H1 (cell line): ENCODE measurements around the gene FBN2. TPM values are rescaled to one million over a fixed set of nuclear protein-coding genes. Genes with fewer than 3 reads are reported as not detected.

ENCODE experiments used
- CTCF ChIA-PET: fragments of 300-600 bp; sonication (Branson Sonifier 250); formaldehyde crosslinking; loops from one replicate; lab custom pipeline; 2021; ENCODE audit not compliant: partially characterized antibody; lab: Charles Lee
- POLR2A ChIA-PET: fragments of 300-600 bp; sonication (Branson Sonifier 250); formaldehyde crosslinking; loops from one replicate; lab custom pipeline; 2021; ENCODE audit warnings: inconsistent platforms; ENCODE audit not compliant: partially characterized antibody; lab: Charles Lee
- DNase-seq, 2 experiments: peaks; one replicate each; pipeline versions ENCODE4 v3.0.0 to v3.0.0-alpha.2; 2010 to 2022; ENCODE audit warnings: low spot score in 2 of 2, low read depth in 1 of 2, mixed read lengths in 1 of 2
- FAIRE-seq: peaks from 2 replicates; lab custom pipeline; 2011; peaks lifted over from hg19 to GRCh38; lab: Jason Lieb, UNC
- H2AFZ ChIP-seq: 2 replicates; pipeline ENCODE4 v1.8.1; 2012; ENCODE audit warnings: low read length, inconsistent platforms
- H2AK5ac ChIP-seq: 2 replicates; pipeline ENCODE4 v1.6.1; 2013; ENCODE audit warnings: low read depth, low read length
- H2BK120ac ChIP-seq: replicated peaks from 2 replicates; pipeline ENCODE3; 2013; ENCODE audit warnings: low read depth, low read length, inconsistent platforms
- H2BK12ac ChIP-seq: 2 replicates; pipeline ENCODE4 v1.6.1; 2013; ENCODE audit warnings: low read depth, low read length
- H2BK15ac ChIP-seq: 2 replicates; pipeline ENCODE4 v1.6.1; 2013; ENCODE audit warnings: low read length
- H2BK20ac ChIP-seq: 2 replicates; pipeline ENCODE4 v1.6.1; 2013; ENCODE audit warnings: low read length
- H2BK5ac ChIP-seq: 2 replicates; pipeline ENCODE4 v1.6.1; 2013; ENCODE audit warnings: low read depth, low read length
- H3K14ac ChIP-seq: 2 replicates; pipeline ENCODE4 v1.6.1; 2013; ENCODE audit warnings: inconsistent platforms; ENCODE audit not compliant: insufficient read length
- H3K18ac ChIP-seq: 2 replicates; pipeline ENCODE4 v1.6.1; 2013; ENCODE audit warnings: low read length; ENCODE audit errors: extremely low read depth
- H3K23ac ChIP-seq: 2 replicates; pipeline ENCODE4 v1.6.1; 2013; ENCODE audit warnings: inconsistent platforms; ENCODE audit not compliant: insufficient read length
- H3K23me2 ChIP-seq: 2 replicates; pipeline ENCODE4 v1.6.1; 2013; ENCODE audit warnings: low read depth, low read length
- H3K27ac ChIP-seq: 2 replicates; pipeline ENCODE4 v1.6.1; 2011; ENCODE audit warnings: low read depth, low read length, inconsistent platforms
- H3K27me3 ChIP-seq, 4 experiments: replicated peaks in 1 of 4; 1 replicate in 1 of 4; 2 replicates in 3 of 4; pipeline versions ENCODE4 v1.6.1 to v1.8.1; 2011 to 2013; ENCODE audit warnings: low read length in 3 of 4, mild to moderate bottlenecking in 3 of 4, inconsistent platforms in 2 of 4, mixed read lengths in 2 of 4, moderate library complexity in 1 of 4; ENCODE audit not compliant: control insufficient read depth in 3 of 4, insufficient read depth in 3 of 4; ENCODE audit errors: extremely low read depth in 1 of 4
- H3K36me3 ChIP-seq, 4 experiments: 2 replicates each; pipeline versions ENCODE4 v1.6.1 to v1.8.1; 2011 to 2013; ENCODE audit warnings: mild to moderate bottlenecking in 4 of 4, low read length in 3 of 4, moderate library complexity in 2 of 4, control low read depth in 1 of 4, inconsistent platforms in 1 of 4; ENCODE audit not compliant: insufficient read depth in 4 of 4, control insufficient read depth in 2 of 4
- H3K4ac ChIP-seq: replicated peaks from 2 replicates; pipeline ENCODE3; 2013; ENCODE audit warnings: low read length, low read depth, mixed read lengths, inconsistent platforms; ENCODE audit not compliant: insufficient read length
- H3K4me1 ChIP-seq, 4 experiments: replicated peaks in 1 of 4; 1 replicate in 1 of 4; 2 replicates in 3 of 4; pipeline versions ENCODE4 v1.6.1 to v1.8.1; 2011 to 2013; ENCODE audit warnings: low read length in 3 of 4, inconsistent platforms in 2 of 4, mixed read lengths in 1 of 4; ENCODE audit not compliant: insufficient read depth in 4 of 4, control insufficient read depth in 3 of 4
- H3K4me2 ChIP-seq, 2 experiments: 2 replicates each; pipeline versions ENCODE4 v1.6.1 to v1.8.1; 2011 to 2013; ENCODE audit warnings: low read depth in 2 of 2, low read length in 2 of 2, control low read depth in 1 of 2, inconsistent platforms in 1 of 2, mild to moderate bottlenecking in 1 of 2; ENCODE audit not compliant: insufficient read depth in 1 of 2
- H3K4me3 ChIP-seq, 4 experiments: fragments of 200-600, 300-600 bp in 1 of 4; sonication (generic), shearing (Covaris generic), sonication (Bioruptor Twin) in 1 of 4; 2 replicates each; pipeline versions ENCODE4 v1.5.1 to v1.8.1; 2011 to 2016; ENCODE audit warnings: low read length in 4 of 4, low read depth in 3 of 4, control low read depth in 2 of 4, inconsistent platforms in 2 of 4, mild to moderate bottlenecking in 2 of 4, mixed read lengths in 1 of 4, moderate library complexity in 1 of 4; ENCODE audit not compliant: insufficient read depth in 2 of 4; ENCODE audit errors: extremely low read depth in 1 of 4
- H3K56ac ChIP-seq: replicated peaks from 2 replicates; pipeline ENCODE3; 2013; ENCODE audit warnings: low read depth, mild to moderate bottlenecking, mixed read lengths, low read length, inconsistent platforms; ENCODE audit not compliant: insufficient read length
- H3K79me1 ChIP-seq: 2 replicates; pipeline ENCODE4 v1.6.1; 2013; ENCODE audit warnings: low read depth, low read length, control low read depth
- H3K79me2 ChIP-seq, 2 experiments: 2 replicates each; pipeline versions ENCODE4 v1.6.1 to v1.8.1; 2012 to 2013; ENCODE audit warnings: low read length in 2 of 2, mild to moderate bottlenecking in 2 of 2, inconsistent platforms in 1 of 2; ENCODE audit not compliant: insufficient read depth in 2 of 2, control insufficient read depth in 1 of 2
- H3K9ac ChIP-seq, 4 experiments: replicated peaks in 1 of 4; 1 replicate in 1 of 4; 2 replicates in 3 of 4; pipeline versions ENCODE4 v1.6.1 to v1.8.1; 2011 to 2013; ENCODE audit warnings: low read depth in 3 of 4, low read length in 3 of 4, control low read depth in 2 of 4, mild to moderate bottlenecking in 2 of 4, moderate library complexity in 2 of 4, inconsistent platforms in 1 of 4; ENCODE audit errors: extremely low read depth in 1 of 4
- H3K9me3 ChIP-seq, 2 experiments: 2 replicates each; pipeline versions ENCODE4 v1.6.1 to v1.8.1; 2012 to 2013; ENCODE audit warnings: mild to moderate bottlenecking in 2 of 2, moderate library complexity in 2 of 2, control low read depth in 1 of 2, inconsistent platforms in 1 of 2, low read depth in 1 of 2, low read length in 1 of 2, mixed read lengths in 1 of 2; ENCODE audit not compliant: insufficient read depth in 2 of 2
- H4K20me1 ChIP-seq, 2 experiments: replicated peaks in 1 of 2; 2 replicates each; pipeline versions ENCODE3 to v1.8.1; 2011 to 2013; ENCODE audit warnings: inconsistent platforms in 2 of 2, low read length in 2 of 2, mild to moderate bottlenecking in 1 of 2; ENCODE audit not compliant: insufficient read depth in 2 of 2, control insufficient read depth in 1 of 2
- H4K5ac ChIP-seq: 2 replicates; pipeline ENCODE4 v1.6.1; 2013; ENCODE audit warnings: low read length, low read depth, mixed read lengths, inconsistent platforms; ENCODE audit not compliant: insufficient read length
- H4K8ac ChIP-seq: 2 replicates; pipeline ENCODE4 v1.8.0; 2013; ENCODE audit warnings: mild to moderate bottlenecking, moderate library complexity, low read length, inconsistent platforms; ENCODE audit not compliant: insufficient read depth; ENCODE audit errors: extremely low read depth
- H4K91ac ChIP-seq: replicated peaks from 2 replicates; pipeline ENCODE3; 2013; ENCODE audit warnings: low read length, mixed read lengths, inconsistent platforms; ENCODE audit not compliant: insufficient read length
- CBX5 ChIP-seq: fragments of 300-800, 300-1000 bp; sonication (generic); IDR thresholded peaks from 2 replicates; pipeline ENCODE4 v1.7.1; 2016; ENCODE audit warnings: antibody characterized with exemption, low read length, low read depth
- CHD1 ChIP-seq: IDR thresholded peaks from 2 replicates; pipeline ENCODE4 v1.6.1; 2012; ENCODE audit warnings: low read depth, low read length, improper control_type of control experiment
- CTBP2 ChIP-seq: IDR thresholded peaks from 2 replicates; pipeline ENCODE4 v1.7.0; 2011; ENCODE audit warnings: borderline replicate concordance, mild to moderate bottlenecking, moderate library complexity, mixed read lengths, low read length; ENCODE audit not compliant: insufficient read depth, insufficient read length
- RAD21 ChIP-seq, 2 experiments: IDR thresholded peaks in 1 of 2; conservative IDR thresholded peaks in 1 of 2; 2 replicates each; pipeline ENCODE4 v1.6.1; 2011; ENCODE audit warnings: low read depth in 2 of 2, low read length in 2 of 2, improper control_type of control experiment in 1 of 2, inconsistent platforms in 1 of 2, mild to moderate bottlenecking in 1 of 2, moderate library complexity in 1 of 2
- RXRA ChIP-seq: IDR thresholded peaks from 2 replicates; pipeline ENCODE4 v1.6.1; 2011; ENCODE audit warnings: low read depth, mild to moderate bottlenecking, low read length, moderate library complexity; ENCODE audit not compliant: insufficient read depth
- SP1 ChIP-seq: IDR thresholded peaks from 2 replicates; pipeline ENCODE4 v1.6.1; 2011; ENCODE audit warnings: low read depth, low read length
- SP4 ChIP-seq: IDR thresholded peaks from 2 replicates; pipeline ENCODE4 v1.6.1; 2012; ENCODE audit warnings: low read length, inconsistent platforms
- SRF ChIP-seq: IDR thresholded peaks from 2 replicates; pipeline ENCODE4 v1.6.1; 2011; ENCODE audit warnings: mild to moderate bottlenecking, low read depth, low read length, moderate library complexity
- TEAD4 ChIP-seq: IDR thresholded peaks from 2 replicates; pipeline ENCODE4 v1.6.1; 2012; ENCODE audit warnings: low read depth, low read length, inconsistent platforms, mixed read lengths
- WGBS, 2 experiments: shearing (Covaris generic) in 1 of 2; methylation state at CpG; one replicate each; pipeline versions ENCODE4 v1.1.6 to v1.1.7; 2013 to 2015; ENCODE audit warnings: low lambda C conversion rate in 2 of 2, mixed read lengths in 2 of 2, inconsistent platforms in 1 of 2, low coverage in 1 of 2, missing lambda C conversion rate in 1 of 2; ENCODE audit not compliant: insufficient replicate concordance in 2 of 2, insufficient coverage in 1 of 2, insufficient read length in 1 of 2; ENCODE audit errors: extremely low coverage in 1 of 2, missing lambda C conversion rate in 1 of 2; 5-methylcytosine and 5-hydroxymethylcytosine counted together
- polyA plus RNA-seq, 7 experiments: library from polyadenylated mRNA; depleted of rRNA in 3 of 7; stranded (reverse) in 5 of 7; unstranded in 2 of 7; fragments of >200 nt in 5 of 7; fragments of 200-250 nt in 2 of 7; gene quantifications; 1 replicate in 5 of 7; 2 replicates in 1 of 7; 4 replicates in 1 of 7; pipeline versions ENCODE4 v1.2.1 to v1.2.3, GENCODE V29; 2011 to 2013; ENCODE audit warnings: missing spikeins in 2 of 7, mixed read lengths in 2 of 7
- total RNA-seq: library from RNA; stranded (reverse); fragmentation: NEBNext Ultra II Directional; extraction: Animal tissue kit (Norgen Biotek cat#: 25700); gene quantifications from 2 replicates; pipeline ENCODE4 v1.2.1, GENCODE V29; 2021

FBN2 gene
- total and polyA plus RNA-seq, 2 of the 8 experiments (the other 6 are each of a cell fraction or from before 2014, with no cell fraction given), result 14.1 to 16.3 TPM

GRCh38 chr5:128234928-128235641 lies 303.0 kb downstream of the FBN2 start:
- no peaks in the 10 kb centered on the region for H3K79me1 ChIP-seq
- H3K23ac ChIP-seq, result no peak overlapping the region
- H4K20me1 ChIP-seq, result no peaks in the 10 kb centered on the region
- TF ChIP-seq CBX5 (no peak), RAD21 (IDR thresholded peaks at IDR 0.05 in 1 of 2, conservative IDR thresholded peaks at IDR 0.05 in 1 of 2; ENCODE audit: low read depth in 2 of 2, low read length in 2 of 2) (no peak), CTBP2 (no peak), TEAD4 (no peak), SP1 (no peak), SP4 (no peak), SRF (no peak), RXRA (no peak), CHD1 (no peak)
- H4K91ac ChIP-seq, result no peak overlapping the region
- H2BK120ac ChIP-seq, result no peak overlapping the region
- H2AK5ac ChIP-seq, result no peak overlapping the region
- no peaks in the 10 kb centered on the region for H3K9me3 ChIP-seq
- H3K4me3 ChIP-seq, result no peak overlapping the region
- H2BK12ac ChIP-seq, result no peak overlapping the region
- H3K36me3 ChIP-seq, result no peaks in the 10 kb centered on the region
- H3K4me2 ChIP-seq, result no peak overlapping the region
- H3K18ac ChIP-seq, result no peak overlapping the region
- POLR2A ChIA-PET, result no interaction called here
- no peak overlapping the region for H2BK20ac ChIP-seq
- H3K79me2 ChIP-seq, result no peaks in the 10 kb centered on the region
- CTCF ChIA-PET, result no interaction called here
- 98% methylated on average over 7 of the region's 7 CpGs; no CpG with 5 or more reads in 1 of the 2 experiments for WGBS, 2 experiments
- H3K14ac ChIP-seq, result no peak overlapping the region
- no peaks in the 10 kb centered on the region for H3K27me3 ChIP-seq
- H3K56ac ChIP-seq, result no peak overlapping the region
- no peak overlapping the region for H4K5ac ChIP-seq
- no peak overlapping the region for H3K4ac ChIP-seq
- H3K23me2 ChIP-seq, result no peaks in the 10 kb centered on the region
- H3K4me1 ChIP-seq, result no peaks in the 10 kb centered on the region
- H4K8ac ChIP-seq, result no peak overlapping the region
- H2AFZ ChIP-seq, result peak overlapping the region; percentile 50; the same call in 1 of the 2 replicates
- FAIRE-seq, result no peak
- H3K27ac ChIP-seq, result no peak overlapping the region
- H2BK5ac ChIP-seq, result no peak overlapping the region
- no peak for DNase-seq
- H2BK15ac ChIP-seq, result no peak overlapping the region
- H3K9ac ChIP-seq, result no peak overlapping the region
